Measurements from ENCODE around the gene RNASEL.

GRCh38 chr1:182564406-182565004, 24.6 kb downstream of the RNASEL start:
- TF ChIP-seq, protein P1, sequence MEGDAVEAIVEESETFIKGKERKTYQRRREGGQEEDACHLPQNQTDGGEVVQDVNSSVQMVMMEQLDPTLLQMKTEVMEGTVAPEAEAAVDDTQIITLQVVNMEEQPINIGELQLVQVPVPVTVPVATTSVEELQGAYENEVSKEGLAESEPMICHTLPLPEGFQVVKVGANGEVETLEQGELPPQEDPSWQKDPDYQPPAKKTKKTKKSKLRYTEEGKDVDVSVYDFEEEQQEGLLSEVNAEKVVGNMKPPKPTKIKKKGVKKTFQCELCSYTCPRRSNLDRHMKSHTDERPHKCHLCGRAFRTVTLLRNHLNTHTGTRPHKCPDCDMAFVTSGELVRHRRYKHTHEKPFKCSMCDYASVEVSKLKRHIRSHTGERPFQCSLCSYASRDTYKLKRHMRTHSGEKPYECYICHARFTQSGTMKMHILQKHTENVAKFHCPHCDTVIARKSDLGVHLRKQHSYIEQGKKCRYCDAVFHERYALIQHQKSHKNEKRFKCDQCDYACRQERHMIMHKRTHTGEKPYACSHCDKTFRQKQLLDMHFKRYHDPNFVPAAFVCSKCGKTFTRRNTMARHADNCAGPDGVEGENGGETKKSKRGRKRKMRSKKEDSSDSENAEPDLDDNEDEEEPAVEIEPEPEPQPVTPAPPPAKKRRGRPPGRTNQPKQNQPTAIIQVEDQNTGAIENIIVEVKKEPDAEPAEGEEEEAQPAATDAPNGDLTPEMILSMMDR (IDR thresholded peaks at IDR 0.05) = no peak
- TF ChIP-seq ZFX (IDR thresholded peaks at IDR 0.05; ENCODE audit: borderline replicate concordance) = no peak

All from 22Rv1 (cell line).